Left ventricle myocardium inferior (tissue), 1 donor: ENCODE measurements around the gene WDR62. TPM values are rescaled to one million over a fixed set of nuclear protein-coding genes. Genes with fewer than 3 reads are reported as not detected.
A peak's percentile ranks its signal among the peaks of the same experiment; 100 is the strongest.

Experiments
- DNase-seq: peaks from one replicate; pipeline ENCODE4 v3.0.0-alpha.2; 2020
- H3K27ac ChIP-seq: fragments of 200-600 bp; replicated peaks from 2 replicates; pipeline ENCODE4 v1.8.0; 2021
- H3K27me3 ChIP-seq: fragments of 200-600 bp; 2 replicates; pipeline ENCODE4 v1.8.0; 2021; ENCODE audit warnings: low read depth
- H3K36me3 ChIP-seq: fragments of 200-600 bp; 2 replicates; pipeline ENCODE4 v1.8.0; 2021
- H3K4me1 ChIP-seq: fragments of 200-600 bp; 2 replicates; pipeline ENCODE4 v1.8.0; 2021
- H3K4me3 ChIP-seq: fragments of 200-600 bp; 2 replicates; pipeline ENCODE4 v1.8.0; 2021; ENCODE audit warnings: mild to moderate bottlenecking, moderate library complexity
- H3K9me3 ChIP-seq: fragments of 200-600 bp; replicated peaks from 2 replicates; pipeline ENCODE4 v1.8.0; 2021
- CTCF ChIP-seq: fragments of 200-600 bp; IDR thresholded peaks from 2 replicates; pipeline ENCODE4 v1.8.0; 2021; ENCODE audit warnings: antibody characterized with exemption, mild to moderate bottlenecking, borderline replicate concordance
- intact Hi-C: fragments of 100-400 bp; cut with micrococcal nuclease; formaldehyde crosslinking; loops from one replicate; pipeline ENCODE4 v1.11.0; 2022
- total RNA-seq: library from RNA; stranded (reverse); fragmentation: NEBNext Ultra II Directional; extraction: Animal tissue kit (Norgen Biotek cat#: 25700); gene quantifications from one replicate; pipeline ENCODE4 v1.2.1, GENCODE V29; 2021
- donor health status: DM: no; HTN: yes; CAD: no; lungs with severe emphysema.

The WDR62 gene
- total RNA-seq, 1 donor from 2014 or later = 17.7 TPM

DNA sequence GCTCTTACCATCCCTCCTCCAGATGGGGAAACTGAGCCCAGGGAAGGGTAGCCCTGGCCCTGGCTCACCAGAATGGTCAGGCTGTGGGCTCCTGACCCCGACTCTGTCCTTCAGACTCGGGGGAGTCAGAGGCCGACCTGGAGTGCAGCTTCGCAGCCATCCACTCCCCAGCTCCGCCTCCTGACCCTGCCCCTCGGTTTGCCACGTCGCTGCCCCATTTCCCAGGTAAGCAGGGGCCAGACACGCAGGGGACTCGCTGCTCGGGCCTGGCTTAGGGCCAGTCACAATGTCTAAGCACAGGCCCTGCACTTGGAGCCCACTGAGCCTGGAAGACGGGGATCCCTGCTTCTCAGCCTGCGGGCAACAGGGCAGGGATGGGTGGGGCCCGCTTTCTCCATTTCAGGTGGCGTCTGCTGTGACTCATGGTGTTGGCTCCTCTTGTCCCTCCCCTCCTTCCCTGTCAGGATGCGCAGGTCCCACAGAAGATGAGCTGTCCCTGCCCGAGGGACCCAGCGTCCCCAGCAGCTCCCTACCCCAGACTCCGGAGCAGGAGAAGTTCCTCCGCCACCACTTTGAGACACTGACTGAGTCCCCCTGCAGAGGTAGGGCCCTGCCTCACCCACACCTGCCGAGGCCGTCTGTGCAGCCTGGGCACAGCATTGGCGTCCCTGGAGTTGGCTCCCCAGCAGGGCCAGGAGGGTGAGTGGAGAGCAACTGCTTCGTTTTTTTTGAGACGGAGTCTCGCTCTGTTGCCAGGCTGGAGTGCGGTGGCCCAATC lies 47.0 kb downstream of the WDR62 start:
- H3K27me3 ChIP-seq = no peaks in the 10 kb centered on the region
- no peak for DNase-seq
- peak overlapping the region; percentile 88 for H3K27ac ChIP-seq
- peaks cover 72% of the 10 kb centered on the region for H3K4me1 ChIP-seq
- intact Hi-C loops = no loop called here
- H3K4me3 ChIP-seq = peak overlapping the region; percentile 63
- H3K9me3 ChIP-seq = no peaks in the 10 kb centered on the region
- peaks cover 32% of the 10 kb centered on the region for H3K36me3 ChIP-seq
- TF ChIP-seq CTCF = no peak

DNA sequence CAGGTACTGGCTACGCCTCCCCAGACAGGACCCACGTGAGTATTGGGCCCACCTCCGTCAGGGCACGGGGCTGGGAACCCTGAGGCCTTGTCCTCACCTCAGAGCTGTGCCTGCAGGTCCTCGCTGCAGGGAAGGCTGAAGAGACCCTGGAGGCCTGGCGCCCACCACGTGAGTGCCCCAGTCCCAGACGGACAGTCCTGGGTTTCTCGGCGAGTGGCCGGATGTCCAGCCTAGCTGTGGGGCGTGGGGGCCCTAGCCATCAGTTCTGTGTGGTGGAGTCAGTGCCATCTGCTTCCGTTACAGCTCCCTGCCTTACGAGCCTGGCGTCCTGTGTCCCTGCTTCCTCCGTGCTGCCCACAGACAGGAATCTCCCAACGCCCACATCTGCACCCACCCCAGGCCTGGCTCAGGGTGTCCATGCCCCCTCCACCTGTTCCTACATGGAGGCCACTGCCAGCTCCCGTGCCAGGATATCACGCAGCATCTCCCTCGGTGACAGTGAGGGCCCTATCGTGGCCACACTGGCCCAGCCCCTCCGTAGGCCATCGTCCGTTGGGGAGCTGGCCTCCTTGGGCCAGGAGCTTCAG lies 48.4 kb downstream of the WDR62 start:
- no peak for DNase-seq
- no peak for TF ChIP-seq CTCF
- intact Hi-C loops = no loop called here
- peaks cover 32% of the 10 kb centered on the region for H3K36me3 ChIP-seq
- H3K4me1 ChIP-seq = peaks cover 62% of the 10 kb centered on the region
- H3K27ac ChIP-seq = peak overlapping the region; percentile 16
- H3K9me3 ChIP-seq = no peaks in the 10 kb centered on the region
- no peak overlapping the region for H3K4me3 ChIP-seq
- no peaks in the 10 kb centered on the region for H3K27me3 ChIP-seq

- Histone ChIP-seq H3K4me1 (peaks cover 62% of the 10 kb centered on the region), H3K4me3 (no peak overlapping the region), H3K36me3 (peaks cover 32% of the 10 kb centered on the region), H3K27ac (no peak overlapping the region), H3K9me3 (no peaks in the 10 kb centered on the region), H3K27me3 (no peaks in the 10 kb centered on the region)
- intact Hi-C loops = no loop called here
- no peak for DNase-seq
- TF ChIP-seq CTCF = no peak
Measured at GRCh38 chr19:36103842-36104552, 49.3 kb downstream of the WDR62 start.

GRCh38 chr19:36106441-36106840 lies 51.7 kb downstream of the WDR62 start:
- no peak for DNase-seq

More at GRCh38 chr19:36106441-36106840, 51.7 kb downstream of the WDR62 start:
- Histone ChIP-seq H3K4me3 (no peak overlapping the region), H3K27me3 (no peaks in the 10 kb centered on the region), H3K27ac (peak overlapping the region; percentile 69), H3K36me3 (peaks cover 33% of the 10 kb centered on the region), H3K9me3 (no peaks in the 10 kb centered on the region), H3K4me1 (peaks cover 39% of the 10 kb centered on the region)
- no peak for TF ChIP-seq CTCF
- intact Hi-C loops = no loop called here
